ENCODE measurements around the gene CHGA.

Gene CHGA

GRCh38 chr14:92984082-92984788 lies 61.3 kb downstream of the CHGA start:
- no peak for DNase-seq (ENCODE audit: low read depth)
- H3K4me3 ChIP-seq (ENCODE audit: control insufficient read depth, low read depth, low read length) = no peak overlapping the region
- no peak for TF ChIP-seq CTCF (conservative IDR thresholded peaks at IDR 0.05; ENCODE audit: control insufficient read depth, insufficient read depth, low read depth, low read length)

Measured in fibroblast of mammary gland (primary cell).